ENCODE measurements around the gene CDC23. TPM values are rescaled to one million over a fixed set of nuclear protein-coding genes. Genes with fewer than 3 reads are reported as not detected.
"Not testable (repeated sequence)": the region's sequence is repeated elsewhere in the genome, so short reads cannot be mapped to it uniquely, and the experiment has no call there.

Gene CDC23
- total and polyA plus RNA-seq, 2 donors (not counting 1 experiment from before 2014, with no cell fraction given) = 11.8 to 35.4 TPM

GRCh38 chr5:138149530-138149929 is 63.6 kb downstream of the CDC23 start:
- Histone ChIP-seq H3K36me3 (replicated peaks in 1 of 2; ENCODE audit: control extremely low read depth in 1 of 2, control insufficient read depth in 1 of 2, extremely low read depth in 1 of 2, insufficient read depth in 2 of 2, low read length in 1 of 2) (no peaks in the 10 kb centered on the region), H3K79me2 (ENCODE audit: control insufficient read depth, insufficient read depth, low read length) (no peaks in the 10 kb centered on the region), H3K27me3 (replicated peaks in 1 of 4; ENCODE audit: control extremely low read depth in 1 of 4, control insufficient read depth in 3 of 4, insufficient read depth in 4 of 4, low read length in 3 of 4) (no peaks in the 10 kb centered on the region), H3K9me3 (ENCODE audit: control extremely low read depth in 1 of 3, control insufficient read depth in 2 of 3, insufficient read depth in 1 of 3, low read length in 2 of 3) (no peaks in the 10 kb centered on the region), H3K4me1 (ENCODE audit: control insufficient read depth in 2 of 2, insufficient read depth in 2 of 2, low read length in 2 of 2) (no peaks in the 10 kb centered on the region), H3K9ac (ENCODE audit: low read length) (no peak overlapping the region), H3K4me3 (ENCODE audit: control extremely low read depth in 1 of 5, extremely low read depth in 1 of 5, insufficient read depth in 1 of 5, low read depth in 2 of 5, low read length in 4 of 5) (no peak overlapping the region), H3K4me2 (replicated peaks; ENCODE audit: low read depth, low read length, poor library complexity, severe bottlenecking) (no peak overlapping the region), H4K20me1 (ENCODE audit: control insufficient read depth, insufficient read depth, low read length, poor library complexity, severe bottlenecking) (no peaks in the 10 kb centered on the region), H3K27ac (ENCODE audit: low read length in 2 of 2) (no peak overlapping the region), H2AFZ (ENCODE audit: insufficient read depth, low read depth, low read length, poor library complexity, severe bottlenecking) (no peak overlapping the region)
- Mint-ChIP-seq H3K4me1 (no peaks in the 10 kb centered on the region), H3K4me3 (no peak overlapping the region), H3K9me3 (ENCODE audit: insufficient read depth) (no peaks in the 10 kb centered on the region), H3K27me3 (no peaks in the 10 kb centered on the region), H3K27ac (no peak overlapping the region)
- ATAC-seq (ENCODE audit: low read depth) = no peak
- no peak for DNase-seq
- intact Hi-C loops (cut with micrococcal nuclease) = no loop called here
- CTCF ChIA-PET = interaction anchor here (0.5 kb wide), 1 partner anchor 103 kb away, joined by 5 read pairs; no protein-coding TSS in a partner anchor
- WGBS (ENCODE audit: insufficient coverage) = no CpG with 5 or more reads among the region's 3 CpGs
- POLR2A ChIA-PET = no interaction called here
- TF ChIP-seq EZH2 (IDR thresholded peaks at IDR 0.05; ENCODE audit: borderline replicate concordance, insufficient read depth, low read depth, low read length, poor library complexity, severe bottlenecking) = no peak
- no peak for TF ChIP-seq CTCF (IDR thresholded peaks at IDR 0.05)

GRCh38 chr5:138148811-138149210 is 64.3 kb downstream of the CDC23 start:
- peaks cover 0 to 2% (median 0%) of the 10 kb centered on the region in 3 donors for H3K9me3 ChIP-seq (ENCODE audit: control extremely low read depth in 1 of 3, control insufficient read depth in 2 of 3, insufficient read depth in 1 of 3, low read length in 2 of 3)
- no peak overlapping the region for H3K27ac ChIP-seq (ENCODE audit: low read length in 2 of 2)
- H3K4me1 ChIP-seq (ENCODE audit: control insufficient read depth in 2 of 2, insufficient read depth in 2 of 2, low read length in 2 of 2) = no peaks in the 10 kb centered on the region
- no peak overlapping the region for H3K4me2 ChIP-seq (replicated peaks; ENCODE audit: low read depth, low read length, poor library complexity, severe bottlenecking)
- no peaks in the 10 kb centered on the region for H3K79me2 ChIP-seq (ENCODE audit: control insufficient read depth, insufficient read depth, low read length)
- no peak overlapping the region for H3K9ac ChIP-seq (ENCODE audit: low read length)
- no peak for DNase-seq
- intact Hi-C loops (cut with micrococcal nuclease) = no loop called here
- no CpG with 5 or more reads among the region's 1 CpG for WGBS (ENCODE audit: insufficient coverage)
- no peaks in the 10 kb centered on the region for H3K9me3 Mint-ChIP-seq (ENCODE audit: insufficient read depth)
- no peak overlapping the region for H3K27ac Mint-ChIP-seq
- POLR2A ChIA-PET = no interaction called here
- H4K20me1 ChIP-seq (ENCODE audit: control insufficient read depth, insufficient read depth, low read length, poor library complexity, severe bottlenecking) = no peaks in the 10 kb centered on the region
- no peaks in the 10 kb centered on the region for H3K27me3 Mint-ChIP-seq
- ATAC-seq (ENCODE audit: low read depth) = no peak
- H3K36me3 ChIP-seq (replicated peaks in 1 of 2; ENCODE audit: control extremely low read depth in 1 of 2, control insufficient read depth in 1 of 2, extremely low read depth in 1 of 2, insufficient read depth in 2 of 2, low read length in 1 of 2) = no peaks in the 10 kb centered on the region
- TF ChIP-seq EZH2 (IDR thresholded peaks at IDR 0.05; ENCODE audit: borderline replicate concordance, insufficient read depth, low read depth, low read length, poor library complexity, severe bottlenecking) (no peak), CTCF (IDR thresholded peaks at IDR 0.05) (no peak)
- no peak overlapping the region for H3K4me3 Mint-ChIP-seq
- no peak overlapping the region for H2AFZ ChIP-seq (ENCODE audit: insufficient read depth, low read depth, low read length, poor library complexity, severe bottlenecking)
- no peaks in the 10 kb centered on the region for H3K4me1 Mint-ChIP-seq
- no peaks in the 10 kb centered on the region for H3K27me3 ChIP-seq (replicated peaks in 1 of 4; ENCODE audit: control extremely low read depth in 1 of 4, control insufficient read depth in 3 of 4, insufficient read depth in 4 of 4, low read length in 3 of 4)
- CTCF ChIA-PET = no interaction called here
- H3K4me3 ChIP-seq (ENCODE audit: control extremely low read depth in 1 of 5, extremely low read depth in 1 of 5, insufficient read depth in 1 of 5, low read depth in 2 of 5, low read length in 4 of 5) = no peak overlapping the region

- H3K9me3 Mint-ChIP-seq (ENCODE audit: insufficient read depth); H3K9me3 ChIP-seq (ENCODE audit: control extremely low read depth in 1 of 3, control insufficient read depth in 2 of 3, insufficient read depth in 1 of 3, low read length in 2 of 3); H3K4me3 ChIP-seq (ENCODE audit: control extremely low read depth in 1 of 5, extremely low read depth in 1 of 5, insufficient read depth in 1 of 5, low read depth in 2 of 5, low read length in 4 of 5); ATAC-seq (ENCODE audit: low read depth); H3K27me3 Mint-ChIP-seq; H3K36me3 ChIP-seq (replicated peaks in 1 of 2; ENCODE audit: control extremely low read depth in 1 of 2, control insufficient read depth in 1 of 2, extremely low read depth in 1 of 2, insufficient read depth in 2 of 2, low read length in 1 of 2); H3K4me3 Mint-ChIP-seq; H3K4me1 ChIP-seq (ENCODE audit: control insufficient read depth in 2 of 2, insufficient read depth in 2 of 2, low read length in 2 of 2); H3K4me2 ChIP-seq (replicated peaks; ENCODE audit: low read depth, low read length, poor library complexity, severe bottlenecking); H3K9ac ChIP-seq (ENCODE audit: low read length); H4K20me1 ChIP-seq (ENCODE audit: control insufficient read depth, insufficient read depth, low read length, poor library complexity, severe bottlenecking); H3K27me3 ChIP-seq (replicated peaks in 1 of 4; ENCODE audit: control extremely low read depth in 1 of 4, control insufficient read depth in 3 of 4, insufficient read depth in 4 of 4, low read length in 3 of 4); POLR2A ChIA-PET; H3K4me1 Mint-ChIP-seq; intact Hi-C loops (cut with micrococcal nuclease); H3K79me2 ChIP-seq (ENCODE audit: control insufficient read depth, insufficient read depth, low read length); H3K27ac Mint-ChIP-seq; DNase-seq; H2AFZ ChIP-seq (ENCODE audit: insufficient read depth, low read depth, low read length, poor library complexity, severe bottlenecking); H3K27ac ChIP-seq (ENCODE audit: low read length in 2 of 2): not testable (repeated sequence)
- WGBS (ENCODE audit: insufficient coverage) = 83% methylated on average over 2 of the region's 6 CpGs
- CTCF ChIA-PET = interaction anchor here (1.2 kb wide), 2 partner anchors 10 to 66 kb away, joined by 5 read pairs; no protein-coding TSS in a partner anchor
Observed at GRCh38 chr5:138143578-138143977, 69.5 kb downstream of the CDC23 start.
